ENCODE results near the gene ADCYAP1R1.

GRCh38 chr7:31003097-31003496 lies 49.0 kb upstream of the ADCYAP1R1 start:
- TF ChIP-seq CTCF (IDR thresholded peaks at IDR 0.05), result no peak
- no peak for TF ChIP-seq POLR2A (IDR thresholded peaks at IDR 0.05)
